CD8-positive, alpha-beta memory T cell (primary cell): ENCODE data around the gene POLR2B. TPM values are rescaled to one million over a fixed set of nuclear protein-coding genes. Genes with fewer than 3 reads are reported as not detected.

Experiments used
- CTCF ChIA-PET: fragments of 350-600 bp; sonication (Branson Sonifier 250); formaldehyde crosslinking; loops from one replicate; lab custom pipeline; 2021; ENCODE audit warnings: antibody characterized with exemption; lab: Charles Lee
- POLR2A ChIA-PET: fragments of 350-600 bp; sonication (Branson Sonifier 250); formaldehyde crosslinking; loops from one replicate; lab custom pipeline; 2021; ENCODE audit warnings: antibody characterized with exemption; lab: Charles Lee
- DNase-seq, 5 donors: peaks; one replicate each; pipeline versions ENCODE4 v3.0.0 to v3.0.0-alpha.2; 2020 to 2022; ENCODE audit warnings: mixed read lengths in 1 of 5
- H3K27ac ChIP-seq: one replicate; pipeline ENCODE4 v1.7.0; 2013; ENCODE audit warnings: low read depth, mild to moderate bottlenecking, low read length, moderate library complexity
- H3K27me3 ChIP-seq: 2 replicates; pipeline ENCODE4 v1.7.0; 2013; ENCODE audit warnings: low read length, mild to moderate bottlenecking; ENCODE audit not compliant: insufficient read depth, poor library complexity, severe bottlenecking
- H3K36me3 ChIP-seq: 2 replicates; pipeline ENCODE4 v1.7.0; 2013; ENCODE audit warnings: mild to moderate bottlenecking, low read length, moderate library complexity; ENCODE audit not compliant: insufficient read depth
- H3K4me1 ChIP-seq: 2 replicates; pipeline ENCODE4 v1.7.0; 2013; ENCODE audit warnings: mild to moderate bottlenecking, low read length, moderate library complexity; ENCODE audit not compliant: insufficient read depth
- H3K4me3 ChIP-seq: 2 replicates; pipeline ENCODE4 v1.7.0; 2013; ENCODE audit warnings: mild to moderate bottlenecking, low read length
- H3K9me3 ChIP-seq: 2 replicates; pipeline ENCODE4 v1.7.0; 2013; ENCODE audit warnings: mild to moderate bottlenecking, low read length
- H3K27ac Mint-ChIP-seq, 8 donors: one replicate each; pipeline ENCODE4 v1.8.0; 2020 to 2021; ENCODE audit warnings: mixed read lengths in 8 of 8, mild to moderate bottlenecking in 6 of 8, inconsistent platforms in 3 of 8, moderate library complexity in 3 of 8
- H3K27me3 Mint-ChIP-seq, 2 donors: one replicate each; pipeline ENCODE4 v1.8.0; 2020 to 2021; ENCODE audit warnings: mixed read lengths in 2 of 2, mild to moderate bottlenecking in 1 of 2, moderate library complexity in 1 of 2
- H3K36me3 Mint-ChIP-seq, 3 donors: one replicate each; pipeline ENCODE4 v1.8.0; 2020 to 2021; ENCODE audit warnings: mixed read lengths in 3 of 3, inconsistent platforms in 1 of 3, mild to moderate bottlenecking in 1 of 3
- H3K4me1 Mint-ChIP-seq, 3 donors: one replicate each; pipeline ENCODE4 v1.8.0; 2020 to 2021; ENCODE audit warnings: mixed read lengths in 3 of 3, inconsistent platforms in 1 of 3, mild to moderate bottlenecking in 1 of 3
- H3K4me3 Mint-ChIP-seq, 7 donors: one replicate each; pipeline ENCODE4 v1.8.0; 2020 to 2021; ENCODE audit warnings: mixed read lengths in 7 of 7, mild to moderate bottlenecking in 6 of 7, moderate library complexity in 4 of 7, inconsistent platforms in 2 of 7
- H3K9me3 Mint-ChIP-seq, 5 donors: one replicate each; pipeline ENCODE4 v1.8.0; 2020 to 2022; ENCODE audit warnings: mixed read lengths in 5 of 5, mild to moderate bottlenecking in 3 of 5, moderate library complexity in 2 of 5, inconsistent platforms in 1 of 5
- polyA plus RNA-seq: library from polyadenylated mRNA; unstranded; fragments of 300-500 nt; fragmentation: Illumina TruSeq; gene quantifications from one replicate; pipeline ENCODE4 v1.2.3, GENCODE V29; 2021
- total RNA-seq, 2 experiments: library from RNA; stranded (reverse); gene quantifications; one replicate each; pipeline ENCODE4 v1.2.3, GENCODE V29; 2021

The POLR2B gene
- total and polyA plus RNA-seq, 3 experiments from 2014 or later = 61.0 to 129 (median 122) TPM

- ChIA-PET POLR2A (no interaction called here), CTCF (no interaction called here)
- Mint-ChIP-seq H3K4me1 (peaks cover 4 to 22% (median 10%) of the 10 kb centered on the region in 3 donors), H3K9me3 (no peaks in the 10 kb centered on the region), H3K4me3 (no peak overlapping the region), H3K36me3 (peaks cover 10 to 91% (median 31%) of the 10 kb centered on the region in 3 donors), H3K27ac (peak overlapping the region in 2 of 8 donors; percentile 2 to 19), H3K27me3 (no peaks in the 10 kb centered on the region)
- Histone ChIP-seq H3K36me3 (peaks cover 62% of the 10 kb centered on the region), H3K4me3 (no peak overlapping the region), H3K27ac (no peak overlapping the region), H3K27me3 (no peaks in the 10 kb centered on the region), H3K4me1 (no peaks in the 10 kb centered on the region), H3K9me3 (no peaks in the 10 kb centered on the region)
- no peak for DNase-seq
Measured at GRCh38 chr4:57020467-57021101, 41.9 kb downstream of the POLR2B start.

GRCh38 chr4:57023104-57023503 is 44.4 kb downstream of the POLR2B start:
- H3K4me1 Mint-ChIP-seq = peaks cover 4 to 16% (median 7%) of the 10 kb centered on the region in 3 donors
- DNase-seq = no peak
- Histone ChIP-seq H3K4me1 (no peaks in the 10 kb centered on the region), H3K9me3 (no peaks in the 10 kb centered on the region), H3K27ac (no peak overlapping the region), H3K4me3 (no peak overlapping the region), H3K36me3 (peaks cover 54% of the 10 kb centered on the region), H3K27me3 (no peaks in the 10 kb centered on the region)
- H3K27ac Mint-ChIP-seq = peak overlapping the region in 2 of 8 donors; percentile 34 to 39
- H3K4me3 Mint-ChIP-seq = no peak overlapping the region
- H3K9me3 Mint-ChIP-seq = no peaks in the 10 kb centered on the region
- CTCF ChIA-PET = no interaction called here
- peaks cover 10 to 94% (median 26%) of the 10 kb centered on the region in 3 donors for H3K36me3 Mint-ChIP-seq
- POLR2A ChIA-PET = no interaction called here
- H3K27me3 Mint-ChIP-seq = no peaks in the 10 kb centered on the region

GRCh38 chr4:57034520-57034919 is 55.8 kb downstream of the POLR2B start:
- H3K27ac ChIP-seq = no peak overlapping the region
- H3K9me3 ChIP-seq = no peaks in the 10 kb centered on the region
- no peaks in the 10 kb centered on the region for H3K4me1 ChIP-seq
- peaks cover 0 to 32% (median 0%) of the 10 kb centered on the region in 3 donors for H3K36me3 Mint-ChIP-seq
- CTCF ChIA-PET = interaction anchor here (0.7 kb wide), 1 partner anchor 681 kb away, joined by 4 read pairs; no protein-coding TSS in a partner anchor
- H3K4me3 Mint-ChIP-seq = no peak overlapping the region
- H3K27me3 Mint-ChIP-seq = peaks cover 8 to 14% of the 10 kb centered on the region in 2 donors
- no peak overlapping the region for H3K27ac Mint-ChIP-seq
- H3K9me3 Mint-ChIP-seq = no peaks in the 10 kb centered on the region
- H3K36me3 ChIP-seq = peaks cover 7% of the 10 kb centered on the region
- H3K4me1 Mint-ChIP-seq = no peaks in the 10 kb centered on the region
- no peak for DNase-seq
- POLR2A ChIA-PET = no interaction called here
- no peaks in the 10 kb centered on the region for H3K27me3 ChIP-seq
- H3K4me3 ChIP-seq = no peak overlapping the region

GRCh38 chr4:57037982-57038604 is 59.4 kb downstream of the POLR2B start:
- H3K9me3 Mint-ChIP-seq = no peaks in the 10 kb centered on the region
- H3K27me3 Mint-ChIP-seq = peaks cover 15 to 27% of the 10 kb centered on the region in 2 donors
- H3K36me3 Mint-ChIP-seq = no peaks in the 10 kb centered on the region
- no peaks in the 10 kb centered on the region for H3K36me3 ChIP-seq
- ChIA-PET CTCF (interaction anchor here (1.3 kb wide), 1 partner anchor 8 kb away, joined by 3 read pairs; no protein-coding TSS in a partner anchor), POLR2A (no interaction called here)
- no peak overlapping the region for H3K27ac Mint-ChIP-seq
- H3K4me1 ChIP-seq = no peaks in the 10 kb centered on the region
- H3K27ac ChIP-seq = no peak overlapping the region
- H3K4me1 Mint-ChIP-seq = no peaks in the 10 kb centered on the region
- H3K27me3 ChIP-seq = no peaks in the 10 kb centered on the region
- no peak overlapping the region for H3K4me3 ChIP-seq
- DNase-seq = no peak
- no peak overlapping the region for H3K4me3 Mint-ChIP-seq
- H3K9me3 ChIP-seq = no peaks in the 10 kb centered on the region

GRCh38 chr4:57039345-57039744 is 60.6 kb downstream of the POLR2B start:
- POLR2A ChIA-PET = no interaction called here
- H3K27ac Mint-ChIP-seq = peak overlapping the region in 1 of 8 donors; percentile 17
- no peaks in the 10 kb centered on the region for H3K4me1 Mint-ChIP-seq
- no peak overlapping the region for H3K4me3 Mint-ChIP-seq
- CTCF ChIA-PET = no interaction called here
- no peak for DNase-seq
- H3K4me1 ChIP-seq = no peaks in the 10 kb centered on the region
- H3K9me3 Mint-ChIP-seq = no peaks in the 10 kb centered on the region
- no peaks in the 10 kb centered on the region for H3K27me3 ChIP-seq
- H3K9me3 ChIP-seq = no peaks in the 10 kb centered on the region
- no peak overlapping the region for H3K27ac ChIP-seq
- peaks cover 21 to 32% of the 10 kb centered on the region in 2 donors for H3K27me3 Mint-ChIP-seq
- no peaks in the 10 kb centered on the region for H3K36me3 ChIP-seq
- no peak overlapping the region for H3K4me3 ChIP-seq
- no peaks in the 10 kb centered on the region for H3K36me3 Mint-ChIP-seq

- ChIA-PET CTCF (no interaction called here), POLR2A (no interaction called here)
- Histone ChIP-seq H3K9me3 (no peaks in the 10 kb centered on the region), H3K4me3 (no peak overlapping the region), H3K4me1 (no peaks in the 10 kb centered on the region), H3K27ac (no peak overlapping the region), H3K27me3 (no peaks in the 10 kb centered on the region), H3K36me3 (no peaks in the 10 kb centered on the region)
- Mint-ChIP-seq H3K27me3 (peaks cover 21 to 38% of the 10 kb centered on the region in 2 donors), H3K27ac (no peak overlapping the region), H3K4me1 (no peaks in the 10 kb centered on the region), H3K36me3 (no peaks in the 10 kb centered on the region), H3K4me3 (no peak overlapping the region), H3K9me3 (no peaks in the 10 kb centered on the region)
- DNase-seq = no peak
Measured at GRCh38 chr4:57040510-57040909, 61.8 kb downstream of the POLR2B start.

- Mint-ChIP-seq H3K27me3 (peaks cover 21 to 41% of the 10 kb centered on the region in 2 donors), H3K36me3 (no peaks in the 10 kb centered on the region), H3K27ac (no peak overlapping the region), H3K9me3 (no peaks in the 10 kb centered on the region), H3K4me1 (no peaks in the 10 kb centered on the region), H3K4me3 (no peak overlapping the region)
- no peaks in the 10 kb centered on the region for H3K4me1 ChIP-seq
- no peaks in the 10 kb centered on the region for H3K27me3 ChIP-seq
- H3K9me3 ChIP-seq = no peaks in the 10 kb centered on the region
- no peaks in the 10 kb centered on the region for H3K36me3 ChIP-seq
- no peak overlapping the region for H3K4me3 ChIP-seq
- DNase-seq = no peak
- ChIA-PET CTCF (no interaction called here), POLR2A (no interaction called here)
- H3K27ac ChIP-seq = no peak overlapping the region
Measured at GRCh38 chr4:57041020-57041419, 62.3 kb downstream of the POLR2B start.

- H3K36me3 ChIP-seq = no peaks in the 10 kb centered on the region
- no peak overlapping the region for H3K27ac ChIP-seq
- DNase-seq = no peak
- Mint-ChIP-seq H3K4me3 (no peak overlapping the region), H3K9me3 (peaks cover 0 to 2% (median 0%) of the 10 kb centered on the region in 5 donors), H3K36me3 (no peaks in the 10 kb centered on the region), H3K27me3 (peaks cover 22 to 52% of the 10 kb centered on the region in 2 donors), H3K4me1 (no peaks in the 10 kb centered on the region), H3K27ac (no peak overlapping the region)
- ChIA-PET POLR2A (no interaction called here), CTCF (no interaction called here)
- H3K27me3 ChIP-seq = no peaks in the 10 kb centered on the region
- no peaks in the 10 kb centered on the region for H3K4me1 ChIP-seq
- no peaks in the 10 kb centered on the region for H3K9me3 ChIP-seq
- no peak overlapping the region for H3K4me3 ChIP-seq
Measured at GRCh38 chr4:57042711-57043169, 64.0 kb downstream of the POLR2B start.
